IPS-NIHi7 (cell line): ENCODE measurements around the gene TPST2.

ENCODE experiments used
- DNase-seq: peaks from one replicate; pipeline ENCODE4 v3.0.0; 2012; ENCODE audit warnings: mixed read lengths; ENCODE audit errors: extremely low spot score

The TPST2 gene

DNA sequence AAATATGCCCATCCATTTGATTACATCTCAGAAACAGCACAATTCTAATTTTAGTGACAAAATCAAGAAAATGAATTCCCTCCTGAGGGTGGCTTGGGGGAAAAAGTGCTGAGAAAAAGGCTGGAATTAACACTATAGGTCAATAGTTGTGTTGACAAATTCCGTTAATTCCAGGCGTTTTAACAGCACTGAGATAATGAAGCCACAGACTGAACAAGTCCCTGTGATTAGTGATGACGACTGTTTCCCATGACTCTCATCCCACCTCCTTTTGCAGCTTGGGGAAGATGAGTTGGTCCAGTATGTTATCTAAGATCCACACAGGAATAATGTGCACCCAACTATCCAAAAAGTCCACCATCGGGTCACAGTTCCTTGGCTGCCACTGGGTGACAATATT is 93.5 kb downstream of the TPST2 start:
- no peak for DNase-seq

DNA sequence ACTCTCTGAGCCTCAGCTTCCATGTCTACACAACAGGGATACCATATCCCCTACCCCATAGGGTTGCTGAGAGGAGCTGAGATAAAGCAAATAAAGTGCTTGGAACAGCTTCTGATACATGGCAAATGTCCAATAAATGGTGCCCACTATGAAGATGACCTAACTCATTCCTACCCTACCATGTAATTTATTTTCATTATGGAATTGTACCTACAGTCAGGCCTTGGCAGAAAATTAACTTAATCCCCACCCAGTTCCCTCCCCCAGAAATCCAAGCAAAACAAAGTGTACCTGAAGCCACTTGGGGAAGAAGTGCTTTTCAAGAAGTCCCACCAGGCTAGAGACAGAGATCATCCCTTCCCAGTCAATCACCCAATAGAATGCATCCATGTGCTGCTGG is 95.4 kb downstream of the TPST2 start:
- no peak for DNase-seq

GRCh38 chr22:26492220-26492619 is 97.7 kb downstream of the TPST2 start:
- no peak for DNase-seq

DNA sequence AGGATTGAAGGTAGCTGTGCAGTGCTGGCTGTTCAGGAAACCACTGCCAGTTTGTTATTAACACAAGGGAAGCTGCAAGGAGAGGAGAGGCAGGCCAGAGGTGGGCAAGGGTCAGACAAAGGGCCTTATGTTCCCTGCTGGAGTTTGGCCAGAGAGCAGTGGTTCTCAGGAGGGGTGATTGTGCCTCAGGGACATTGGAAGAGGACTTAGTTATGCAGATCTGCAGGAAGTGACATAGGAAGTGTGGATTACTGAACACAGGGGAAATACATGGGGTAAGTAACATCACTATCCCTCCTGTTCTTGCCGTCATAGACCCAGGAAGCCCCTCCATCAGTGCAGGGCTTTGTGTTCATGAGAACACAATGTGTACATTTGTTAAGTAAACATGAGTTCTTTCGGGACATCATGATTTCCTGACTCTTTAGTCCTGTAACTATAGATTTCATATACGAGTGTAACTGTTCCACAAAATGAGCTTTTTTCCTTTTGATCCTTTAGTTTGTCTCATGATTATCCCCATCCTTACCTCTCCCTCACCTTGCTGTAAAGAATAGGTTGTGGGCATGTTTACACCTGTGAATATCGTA is 100.4 kb downstream of the TPST2 start:
- DNase-seq: no peak

DNA sequence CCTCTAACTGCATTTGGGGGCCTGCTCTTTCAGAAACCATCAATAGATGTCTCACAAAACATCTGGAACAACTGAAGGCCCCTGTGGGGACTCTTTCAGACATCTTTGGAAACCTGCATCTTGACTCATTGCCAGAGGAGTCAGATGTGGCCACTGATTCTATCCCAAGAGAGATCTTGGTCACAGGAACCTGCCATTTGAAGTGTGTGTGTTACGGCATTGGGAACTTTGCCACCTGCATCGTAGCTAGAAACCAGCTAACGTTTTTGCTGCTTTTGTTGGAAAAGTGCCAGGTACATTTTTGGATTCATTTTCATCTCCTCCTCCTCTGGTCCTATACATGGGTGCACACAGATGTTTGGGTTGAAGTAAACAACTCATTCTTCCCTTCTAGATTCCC is 101.9 kb downstream of the TPST2 start:
- no peak for DNase-seq

DNA sequence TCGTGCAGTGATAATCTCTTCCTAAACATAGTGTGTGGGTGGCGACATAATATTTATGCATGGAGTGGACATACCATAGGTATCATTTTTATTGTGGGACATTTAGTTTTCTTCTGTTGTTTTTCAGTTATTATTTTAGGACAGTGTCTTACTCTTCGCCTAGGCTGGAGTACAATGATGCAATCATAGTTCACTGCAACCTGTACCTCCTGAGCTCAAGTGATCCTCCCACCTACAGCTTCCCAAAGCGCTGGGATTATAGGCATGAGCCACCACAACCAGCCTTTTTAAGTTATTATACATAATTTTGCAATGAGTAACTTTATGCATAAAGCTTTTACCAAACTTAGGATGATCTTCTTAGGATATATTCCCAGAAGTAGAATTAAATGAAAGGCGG is 103.5 kb downstream of the TPST2 start:
- DNase-seq: no peak

GRCh38 chr22:26485806-26486390 is 104.0 kb downstream of the TPST2 start:
- DNase-seq: no peak

DNA sequence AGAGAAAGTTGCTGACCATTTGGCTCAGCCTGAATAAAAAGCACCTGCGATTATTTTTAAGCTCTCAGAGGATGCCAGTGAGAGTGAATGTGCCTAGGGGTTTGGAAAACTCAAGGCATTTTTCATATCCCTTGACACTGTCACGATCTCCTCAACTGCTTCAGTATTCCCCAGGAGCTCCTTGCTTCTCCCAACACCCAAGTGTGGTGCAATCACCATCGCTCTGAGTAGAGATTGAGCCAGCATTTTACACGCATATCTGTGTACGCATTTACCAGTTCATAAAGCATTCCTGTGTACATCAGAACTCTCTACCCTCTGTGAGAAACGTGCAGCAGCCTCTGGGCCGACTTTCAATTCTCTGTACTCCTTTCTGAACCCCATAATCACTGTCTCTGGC is 104.9 kb downstream of the TPST2 start:
- no peak for DNase-seq

- no peak for DNase-seq
These were observed 105.6 kb downstream of the TPST2 start for GRCh38 chr22:26484360-26484706.

- DNase-seq: peak; percentile 97
These were observed 106.2 kb downstream of the TPST2 start, which contains the start of the genes HPS4 and SRRD for GRCh38 chr22:26483439-26484359. HPS4 (minus strand) TSS chr22:26483783; CDS start chr22:26481762, 2,021 bp downstream. SRRD (plus strand) TSS chr22:26483877; CDS start chr22:26483891, 14 bp downstream.

GRCh38 chr22:26483043-26483438 is 106.9 kb downstream of the TPST2 start:
- peak; percentile 24 for DNase-seq

GRCh38 chr22:26482161-26482560 is 107.8 kb downstream of the TPST2 start:
- no peak for DNase-seq

GRCh38 chr22:26481694-26482093 is 108.2 kb downstream of the TPST2 start:
- no peak for DNase-seq

DNA sequence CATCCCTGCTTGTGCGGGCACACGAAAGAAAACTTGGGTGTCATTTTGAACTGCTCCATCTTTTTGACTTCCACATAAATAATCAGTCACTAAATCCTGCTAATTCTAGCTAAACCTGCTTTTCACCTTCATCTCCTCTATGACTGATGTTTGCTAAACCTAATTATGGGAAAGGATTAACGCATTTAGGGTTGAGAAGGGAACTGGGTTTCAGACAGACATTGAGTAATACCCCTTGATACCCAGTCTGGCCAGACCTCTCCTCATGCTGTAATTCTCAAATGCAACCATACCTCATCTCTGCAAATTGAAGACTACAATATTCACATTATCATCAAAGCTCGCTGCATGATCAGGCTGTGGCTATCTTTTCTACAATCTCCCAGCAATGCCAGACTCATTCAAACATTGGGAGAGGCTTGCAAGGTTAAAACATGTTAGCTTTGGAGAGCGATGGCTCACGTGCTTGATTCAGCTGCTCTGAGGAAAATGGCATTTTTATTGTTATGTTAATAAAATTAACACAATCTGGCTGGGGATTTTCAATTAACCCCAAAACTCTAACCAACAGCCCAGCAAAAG is 108.7 kb downstream of the TPST2 start:
- DNase-seq: no peak

- no peak for DNase-seq
These were observed 109.4 kb downstream of the TPST2 start for GRCh38 chr22:26480611-26480932.

GRCh38 chr22:26479792-26480610 is 109.9 kb downstream of the TPST2 start:
- no peak for DNase-seq

DNA sequence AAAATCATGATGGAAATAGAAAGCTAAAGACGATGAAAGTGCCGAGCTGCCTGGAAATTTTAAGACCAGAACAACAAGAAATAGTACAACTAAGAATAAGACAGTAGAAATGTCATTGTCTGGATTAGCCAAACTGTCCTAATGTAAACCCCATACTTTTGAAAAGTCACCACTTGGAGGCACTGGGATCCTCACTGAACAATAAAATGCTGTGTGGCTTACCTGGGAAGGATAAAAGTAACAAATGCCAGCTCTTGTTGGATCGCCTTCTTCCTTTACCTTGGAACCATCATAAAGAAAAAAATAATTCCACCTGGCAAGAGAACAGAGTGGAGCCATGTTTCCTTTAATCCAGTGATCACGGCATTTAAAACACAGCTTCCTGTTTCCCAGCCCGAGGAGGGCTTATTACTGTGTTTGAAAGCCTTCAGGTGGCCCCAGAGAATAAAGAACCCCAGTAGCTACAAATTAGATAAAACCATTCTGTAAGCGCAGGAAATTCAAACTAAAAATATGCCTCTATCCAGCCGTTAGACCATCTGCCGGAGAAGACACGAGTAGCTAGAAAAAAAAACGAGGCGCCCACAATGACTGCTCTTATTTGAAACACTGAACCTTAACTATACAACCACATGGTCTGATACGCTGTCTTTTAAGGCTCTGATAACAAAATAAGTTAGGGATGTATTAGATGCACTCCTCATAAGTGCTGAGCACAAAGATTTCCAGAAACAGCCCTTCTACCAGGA is 110.7 kb downstream of the TPST2 start:
- DNase-seq: no peak

- DNase-seq: no peak
These were observed 112.6 kb downstream of the TPST2 start for GRCh38 chr22:26477341-26477731.

DNA sequence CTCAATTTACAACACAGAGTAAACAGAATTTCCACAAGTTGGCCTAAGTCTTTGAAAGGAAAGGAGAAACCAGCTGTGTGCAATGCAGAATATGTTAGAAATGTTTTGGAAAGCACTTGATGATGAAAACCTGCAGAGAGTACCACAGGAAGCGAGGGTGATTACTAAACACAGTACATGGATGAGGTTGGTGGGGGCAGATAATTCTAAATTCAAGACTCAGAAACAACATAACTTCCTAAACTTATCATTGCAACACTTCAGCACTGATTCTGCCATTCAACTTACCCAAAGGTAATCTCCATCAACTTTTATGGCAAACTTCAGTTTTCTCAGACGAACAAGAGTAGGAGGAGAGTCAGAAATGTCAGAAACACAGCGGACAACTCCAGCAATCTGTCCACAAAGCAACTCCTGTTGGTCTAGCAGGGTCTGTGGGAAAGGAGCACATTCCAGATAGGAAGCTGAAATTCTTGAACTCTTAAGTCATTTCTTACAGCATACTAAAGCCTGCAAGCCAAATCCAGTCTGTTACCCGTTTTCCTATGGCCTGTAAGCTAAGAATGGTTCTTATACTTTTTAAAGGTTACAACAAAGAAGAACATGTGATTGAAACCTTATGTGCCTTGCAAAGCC is 113.1 kb downstream of the TPST2 start:
- DNase-seq: no peak

- DNase-seq: no peak
These were observed 115.2 kb downstream of the TPST2 start for GRCh38 chr22:26474682-26475081.
